Natural killer cell (primary cell): ENCODE data around the gene RAP1A. TPM values are rescaled to one million over a fixed set of nuclear protein-coding genes. Genes with fewer than 3 reads are reported as not detected.

Experiments used
- ATAC-seq, 3 donors: fragments of 150-1000 bp in 2 of 3; fragments of 200-7000 bp in 1 of 3; cut with Tn5 transposase; 1 replicate in 1 of 3; 2 replicates in 2 of 3; pipeline ENCODE4 v1.10.0; 2021; ENCODE audit warnings: mild to moderate bottlenecking in 2 of 3, moderate library complexity in 2 of 3
- DNase-seq, 2 donors: peaks; one replicate each; pipeline versions ENCODE4 v3.0.0 to v3.0.0-alpha.2; 2013 to 2021; ENCODE audit warnings: mixed read lengths in 1 of 2
- H3K27ac ChIP-seq: one replicate; pipeline ENCODE4 v1.5.1; 2013; ENCODE audit warnings: mild to moderate bottlenecking, low read length
- H3K27me3 ChIP-seq: one replicate; pipeline ENCODE4 v1.6.1; 2013; ENCODE audit warnings: low read length; ENCODE audit not compliant: control insufficient read depth, insufficient read depth
- H3K36me3 ChIP-seq: one replicate; pipeline ENCODE4 v1.6.1; 2013; ENCODE audit warnings: low read length; ENCODE audit not compliant: control insufficient read depth, insufficient read depth
- H3K4me1 ChIP-seq: one replicate; pipeline ENCODE4 v1.6.1; 2013; ENCODE audit warnings: low read length; ENCODE audit not compliant: control insufficient read depth, insufficient read depth
- H3K4me3 ChIP-seq: one replicate; pipeline ENCODE4 v1.5.1; 2013; ENCODE audit warnings: low read length
- H3K9me3 ChIP-seq: one replicate; pipeline ENCODE4 v1.6.1; 2013; ENCODE audit warnings: low read length; ENCODE audit not compliant: control insufficient read depth, insufficient read depth
- H3K27ac Mint-ChIP-seq, 2 donors: one replicate each; pipeline ENCODE4 v1.8.0; 2022; ENCODE audit warnings: mild to moderate bottlenecking in 2 of 2, mixed read lengths in 2 of 2, moderate library complexity in 1 of 2
- H3K27me3 Mint-ChIP-seq, 2 donors: one replicate each; pipeline ENCODE4 v1.8.0; 2022; ENCODE audit warnings: low read depth in 2 of 2, mixed read lengths in 2 of 2
- H3K36me3 Mint-ChIP-seq: one replicate; pipeline ENCODE4 v1.8.0; 2022; ENCODE audit warnings: mixed read lengths
- H3K4me1 Mint-ChIP-seq, 2 donors: one replicate each; pipeline ENCODE4 v1.8.0; 2022; ENCODE audit warnings: mixed read lengths in 2 of 2
- H3K4me3 Mint-ChIP-seq: one replicate; pipeline ENCODE4 v1.8.0; 2022; ENCODE audit warnings: mild to moderate bottlenecking, moderate library complexity, mixed read lengths
- H3K9me3 Mint-ChIP-seq, 2 donors: one replicate each; pipeline ENCODE4 v1.8.0; 2022; ENCODE audit warnings: mixed read lengths in 2 of 2
- WGBS: methylation state at CpG from one replicate; pipeline ENCODE4 v1.1.7; 2013; ENCODE audit warnings: missing lambda C conversion rate; ENCODE audit not compliant: insufficient coverage; 5-methylcytosine and 5-hydroxymethylcytosine counted together
- intact Hi-C: fragments of 100-400 bp; cut with micrococcal nuclease; formaldehyde crosslinking; loops from one replicate; pipeline ENCODE4 v1.14.2; 2022
- total RNA-seq, 4 donors: library from RNA; stranded (reverse); fragments of 120-200 nt in 1 of 4; gene quantifications; one replicate each; pipeline versions ENCODE4 v1.2.3 to v1.2.4, GENCODE V29; 2013 to 2022
- TF ChIP-seq, protein P1 (sequence below): fragments of 200-600 bp; IDR thresholded peaks from one replicate; pipeline ENCODE4 v1.8.0; 2022; ENCODE audit warnings: antibody characterized with exemption

RAP1A gene
- total RNA-seq, 3 donors from 2014 or later (not counting 1 experiment from before 2014, with no cell fraction given) = 83.7 to 112 (median 104) TPM

DNA sequence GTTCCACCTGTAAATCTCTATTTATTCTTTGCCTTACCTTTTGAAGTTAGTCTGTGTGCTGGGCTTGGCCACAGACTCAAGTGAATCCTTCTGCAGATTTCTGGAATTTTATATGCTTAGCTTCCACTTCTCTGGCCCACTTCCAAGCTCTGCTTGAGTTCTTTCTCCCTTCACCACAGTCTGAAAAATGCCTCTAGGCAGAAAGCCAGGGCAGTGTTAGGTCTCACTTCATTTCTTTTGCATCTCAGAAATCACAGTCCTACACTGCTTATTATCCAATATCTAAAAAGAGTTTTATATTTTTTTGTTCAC is 70.7 kb downstream of the RAP1A start:
- H3K36me3 Mint-ChIP-seq = no peaks in the 10 kb centered on the region

DNA sequence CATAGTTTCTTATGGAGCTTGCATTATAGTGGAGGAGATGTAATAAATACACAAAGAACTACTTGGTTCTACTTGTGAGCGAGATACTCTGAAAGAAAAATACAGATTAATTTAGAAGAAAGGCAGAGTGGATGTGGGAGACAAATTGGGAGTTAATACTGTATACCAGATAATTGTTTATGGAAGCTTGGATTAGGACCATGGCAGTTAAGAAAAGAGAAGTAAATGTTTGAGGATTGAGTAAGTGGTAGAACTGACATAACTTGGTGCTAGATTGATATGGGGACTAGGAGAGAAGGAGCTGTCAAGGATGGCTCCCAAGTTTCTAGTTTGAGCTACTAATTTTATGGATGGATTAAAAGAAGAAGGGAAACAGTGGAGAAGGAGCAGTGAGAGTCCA is 72.3 kb downstream of the RAP1A start:
- WGBS = 100% methylated on average over 1 of the region's 1 CpG
- no peaks in the 10 kb centered on the region for H3K27me3 ChIP-seq
- H3K4me3 Mint-ChIP-seq = no peak overlapping the region
- H3K4me3 ChIP-seq = no peak overlapping the region
- no peaks in the 10 kb centered on the region for H3K27me3 Mint-ChIP-seq
- no peak overlapping the region for H3K27ac ChIP-seq
- no peaks in the 10 kb centered on the region for H3K9me3 ChIP-seq
- ATAC-seq (no peak), DNase-seq (no peak)
- H3K4me1 Mint-ChIP-seq = peaks cover 55 to 63% of the 10 kb centered on the region in 2 donors
- TF ChIP-seq, protein P1, sequence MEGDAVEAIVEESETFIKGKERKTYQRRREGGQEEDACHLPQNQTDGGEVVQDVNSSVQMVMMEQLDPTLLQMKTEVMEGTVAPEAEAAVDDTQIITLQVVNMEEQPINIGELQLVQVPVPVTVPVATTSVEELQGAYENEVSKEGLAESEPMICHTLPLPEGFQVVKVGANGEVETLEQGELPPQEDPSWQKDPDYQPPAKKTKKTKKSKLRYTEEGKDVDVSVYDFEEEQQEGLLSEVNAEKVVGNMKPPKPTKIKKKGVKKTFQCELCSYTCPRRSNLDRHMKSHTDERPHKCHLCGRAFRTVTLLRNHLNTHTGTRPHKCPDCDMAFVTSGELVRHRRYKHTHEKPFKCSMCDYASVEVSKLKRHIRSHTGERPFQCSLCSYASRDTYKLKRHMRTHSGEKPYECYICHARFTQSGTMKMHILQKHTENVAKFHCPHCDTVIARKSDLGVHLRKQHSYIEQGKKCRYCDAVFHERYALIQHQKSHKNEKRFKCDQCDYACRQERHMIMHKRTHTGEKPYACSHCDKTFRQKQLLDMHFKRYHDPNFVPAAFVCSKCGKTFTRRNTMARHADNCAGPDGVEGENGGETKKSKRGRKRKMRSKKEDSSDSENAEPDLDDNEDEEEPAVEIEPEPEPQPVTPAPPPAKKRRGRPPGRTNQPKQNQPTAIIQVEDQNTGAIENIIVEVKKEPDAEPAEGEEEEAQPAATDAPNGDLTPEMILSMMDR = no peak
- H3K27ac Mint-ChIP-seq = peak overlapping the region; percentile 49 to 50
- H3K4me1 ChIP-seq = peaks cover 8% of the 10 kb centered on the region
- peaks cover 27% of the 10 kb centered on the region for H3K36me3 ChIP-seq
- no peaks in the 10 kb centered on the region for H3K9me3 Mint-ChIP-seq
- intact Hi-C loops = no loop called here
- H3K36me3 Mint-ChIP-seq = no peaks in the 10 kb centered on the region

More for the DNA sequence above, 70.7 kb downstream of the RAP1A start:
- no peak for ATAC-seq
- no peak for DNase-seq
- H3K4me3 Mint-ChIP-seq = no peak overlapping the region
- Histone ChIP-seq H3K4me3 (no peak overlapping the region), H3K27ac (peak overlapping the region; percentile 35), H3K27me3 (no peaks in the 10 kb centered on the region), H3K9me3 (no peaks in the 10 kb centered on the region), H3K4me1 (peaks cover 6% of the 10 kb centered on the region), H3K36me3 (peaks cover 24% of the 10 kb centered on the region)
- intact Hi-C loops = no loop called here
- peak overlapping the region; percentile 15 to 49 for H3K27ac Mint-ChIP-seq
- no peaks in the 10 kb centered on the region for H3K27me3 Mint-ChIP-seq
- TF ChIP-seq, protein P1 = no peak
- H3K4me1 Mint-ChIP-seq = peaks cover 41 to 65% of the 10 kb centered on the region in 2 donors
- H3K9me3 Mint-ChIP-seq = peaks cover 0 to 2% of the 10 kb centered on the region in 2 donors

DNA sequence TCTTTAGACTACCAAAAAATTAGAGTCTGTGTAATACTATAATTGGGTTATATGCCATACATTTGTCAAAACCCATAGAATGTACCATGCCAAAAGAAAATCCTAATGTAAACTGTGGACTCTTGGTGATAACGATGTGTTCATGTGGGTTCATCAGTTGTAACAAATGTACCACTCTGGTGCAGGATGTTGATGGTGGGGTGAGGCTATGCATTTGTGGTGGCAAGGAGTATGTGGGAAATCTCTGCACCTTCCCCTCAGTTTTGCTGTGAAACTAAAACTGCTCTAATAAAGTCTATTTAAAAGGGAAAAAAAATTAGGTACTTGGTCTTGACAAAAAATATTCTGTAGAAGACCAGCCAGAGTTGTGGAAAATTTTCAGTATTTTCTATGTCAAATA is 76.2 kb downstream of the RAP1A start:
- Mint-ChIP-seq H3K9me3 (no peaks in the 10 kb centered on the region), H3K27me3 (no peaks in the 10 kb centered on the region), H3K27ac (peak overlapping the region; percentile 62 to 64), H3K36me3 (peaks cover 22% of the 10 kb centered on the region), H3K4me1 (peaks cover 43 to 57% of the 10 kb centered on the region in 2 donors), H3K4me3 (peak overlapping the region; percentile 57)
- TF ChIP-seq, protein P1 = no peak
- intact Hi-C loops = no loop called here
- no peaks in the 10 kb centered on the region for H3K9me3 ChIP-seq
- WGBS = 40% methylated on average over 1 of the region's 1 CpG
- no peak overlapping the region for H3K27ac ChIP-seq
- peak in 1 of 2 donors; percentile 20 for DNase-seq
- H3K4me1 ChIP-seq = peaks cover 2% of the 10 kb centered on the region
- H3K36me3 ChIP-seq = peaks cover 57% of the 10 kb centered on the region
- peak; percentile 55 to 83 (median 65) for ATAC-seq
- H3K4me3 ChIP-seq = no peak overlapping the region
- no peaks in the 10 kb centered on the region for H3K27me3 ChIP-seq

DNA sequence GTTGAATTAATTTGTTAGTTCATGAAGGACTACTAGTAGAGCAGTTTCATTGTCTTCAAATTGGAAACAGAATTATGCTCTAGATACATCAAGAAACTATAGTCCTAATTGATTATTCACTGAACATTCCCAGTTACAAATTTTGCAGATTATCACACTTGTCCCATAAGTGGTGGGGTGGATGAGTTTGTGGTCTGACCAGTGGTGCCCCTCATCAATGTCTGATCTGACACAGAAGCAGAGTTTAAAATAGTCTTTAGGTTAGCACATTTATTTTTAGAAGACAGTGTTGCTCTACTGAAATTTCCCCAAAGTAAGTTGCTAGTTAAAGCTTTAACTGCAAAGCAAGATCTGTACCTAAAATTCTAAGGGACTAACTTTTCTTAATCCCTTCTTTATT is 76.7 kb downstream of the RAP1A start:
- H3K27ac Mint-ChIP-seq = peak overlapping the region; percentile 62 to 64
- peaks cover 48 to 62% of the 10 kb centered on the region in 2 donors for H3K4me1 Mint-ChIP-seq
- ATAC-seq (peak in 1 of 3 donors; percentile 26), DNase-seq (no peak)
- intact Hi-C loops = no loop called here
- H3K27ac ChIP-seq = peak overlapping the region; percentile 25
- no peaks in the 10 kb centered on the region for H3K9me3 ChIP-seq
- H3K4me1 ChIP-seq = peaks cover 2% of the 10 kb centered on the region
- no peaks in the 10 kb centered on the region for H3K27me3 ChIP-seq
- H3K27me3 Mint-ChIP-seq = no peaks in the 10 kb centered on the region
- peak overlapping the region; percentile 54 for H3K4me3 Mint-ChIP-seq
- peaks cover 27% of the 10 kb centered on the region for H3K36me3 Mint-ChIP-seq
- no peak overlapping the region for H3K4me3 ChIP-seq
- H3K36me3 ChIP-seq = peaks cover 61% of the 10 kb centered on the region
- no peaks in the 10 kb centered on the region for H3K9me3 Mint-ChIP-seq
- TF ChIP-seq, protein P1 = no peak
